K562 (cell line): ENCODE data around the gene STK24.

Experiments used
- JUND ChIP-seq, 2 experiments: IDR thresholded peaks; 2 replicates in 1 of 2; 3 replicates in 1 of 2; pipeline ENCODE4 v1.6.1; 2011; ENCODE audit warnings: borderline replicate concordance in 2 of 2, low read depth in 2 of 2, low read length in 2 of 2, improper control_type of control experiment in 1 of 2, missing biosample characterization in 1 of 2, missing genetic modification characterization in 1 of 2, missing genetic modification reagents in 1 of 2
- PRMT5 ChIP-seq: sonication (generic); formaldehyde crosslinking; IDR thresholded peaks from 2 replicates; pipeline ENCODE4 v1.5.0; 2020; ENCODE audit warnings: missing genetic modification reagents
- RBM39 ChIP-seq: fragments of 200-400 bp; formaldehyde crosslinking; optimal IDR thresholded peaks from 2 replicates; pipeline ENCODE3; 2018; ENCODE audit warnings: low read depth, low read length
- STAT5B ChIP-seq: fragments of 250-450 bp; sonication (Bioruptor Pico); IDR thresholded peaks from 2 replicates; pipeline ENCODE4 v1.8.0; 2021; ENCODE audit warnings: mild to moderate bottlenecking, inconsistent platforms
- ZNF384 ChIP-seq: IDR thresholded peaks from 2 replicates; pipeline ENCODE4 v1.6.1; 2012; ENCODE audit warnings: low read depth, low read length, improper control_type of control experiment

- no peak for TF ChIP-seq PRMT5 (CRISPR knock-in tag)
- no peak for TF ChIP-seq JUND (IDR thresholded peaks at IDR 0.05; ENCODE audit: borderline replicate concordance, low read depth, low read length)
- no peak for TF ChIP-seq JUND (tag; IDR thresholded peaks at IDR 0.05; ENCODE audit: borderline replicate concordance, low read depth, low read length)
- TF ChIP-seq RBM39, result no peak
- TF ChIP-seq ZNF384, result no peak
- no peak for TF ChIP-seq STAT5B (CRISPR knock-in tag)
Measured at GRCh38 chr13:98534821-98535220, 42.1 kb downstream of the STK24 start.
